Stimulated activated CD4-positive, alpha-beta T cell treated with anti-CD3 and anti-CD28 coated beads, Interleukin-4, amount 100 ng/mL, for 1 hour (primary cell): ENCODE results near the gene PAK4.
"Not testable (repeated sequence)": the region's sequence is repeated elsewhere in the genome, so short reads cannot be mapped to it uniquely, and the experiment has no call there.

Experiments used
- DNase-seq: peaks from one replicate; pipeline ENCODE4 v3.0.0-alpha.2; 2020

The PAK4 gene

DNA sequence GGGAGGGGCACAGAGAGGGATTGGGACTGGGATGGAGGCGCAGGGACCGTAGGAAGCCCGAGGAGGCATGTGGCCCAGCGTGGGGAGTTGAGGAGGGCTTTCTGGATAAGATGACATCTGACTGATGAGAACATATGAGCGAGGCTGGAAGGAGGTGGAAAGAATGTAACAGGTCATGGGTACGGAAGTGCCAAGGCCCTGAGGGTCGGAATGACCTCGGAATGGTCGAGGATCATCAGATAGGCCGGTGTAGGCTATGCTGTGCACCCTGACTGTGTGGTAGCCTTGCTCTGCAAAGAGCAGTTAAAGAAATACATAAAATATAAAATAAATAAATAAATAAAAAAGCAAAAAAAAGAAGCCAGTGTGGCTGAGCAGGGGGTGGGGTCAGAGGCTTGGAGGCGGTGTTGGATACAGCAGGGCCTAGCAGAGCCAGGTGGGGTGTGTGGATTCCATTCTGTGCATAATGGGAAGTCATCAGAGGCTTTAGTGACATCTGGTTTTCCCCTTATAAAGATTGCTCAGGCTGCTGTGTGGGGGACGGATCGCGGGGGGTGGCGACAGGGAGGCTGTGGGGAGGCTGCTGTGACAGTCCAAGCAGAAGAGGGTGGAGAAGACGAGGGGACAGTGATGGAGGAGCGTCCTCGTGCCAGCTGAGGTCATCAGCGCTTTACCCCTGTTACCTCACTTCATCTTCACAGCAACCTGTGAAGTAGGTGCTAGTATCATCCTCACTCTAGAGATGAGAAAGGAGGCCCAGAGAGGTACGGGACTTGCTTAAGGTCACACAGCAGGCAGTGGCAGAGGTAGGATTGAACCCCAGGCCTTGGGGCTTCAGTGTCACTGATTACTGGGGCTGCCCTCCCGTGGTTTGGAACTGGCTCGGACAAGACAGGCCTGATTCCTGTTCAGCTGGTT, 5.0 kb downstream of the PAK4 start:
- DNase-seq, result no peak

DNA sequence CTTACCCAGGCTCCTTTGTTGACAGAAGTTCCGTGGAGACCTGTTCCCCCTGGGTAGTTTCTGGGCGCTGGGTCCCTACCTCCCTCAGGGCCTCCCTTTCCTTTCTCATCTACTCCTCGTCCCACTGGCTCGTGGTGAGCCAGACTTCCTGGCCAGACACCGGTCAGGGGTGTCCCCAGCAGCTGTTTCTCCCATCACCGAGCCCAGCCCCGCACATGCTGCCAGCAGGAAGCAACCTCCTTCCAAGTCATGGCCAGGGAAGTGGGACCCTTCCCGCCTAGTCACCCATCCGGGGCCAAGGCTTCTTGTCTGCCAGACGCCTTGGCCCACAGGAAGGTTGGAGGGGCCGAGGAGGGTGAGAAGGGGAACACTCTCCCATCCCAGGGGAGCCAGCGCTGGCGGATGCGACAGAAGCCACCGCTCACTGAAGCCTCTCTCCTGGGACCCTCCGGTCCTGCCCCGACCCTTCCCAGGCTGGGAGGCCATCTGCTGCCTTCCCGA, 5.7 kb downstream of the PAK4 start:
- no peak for DNase-seq

DNA sequence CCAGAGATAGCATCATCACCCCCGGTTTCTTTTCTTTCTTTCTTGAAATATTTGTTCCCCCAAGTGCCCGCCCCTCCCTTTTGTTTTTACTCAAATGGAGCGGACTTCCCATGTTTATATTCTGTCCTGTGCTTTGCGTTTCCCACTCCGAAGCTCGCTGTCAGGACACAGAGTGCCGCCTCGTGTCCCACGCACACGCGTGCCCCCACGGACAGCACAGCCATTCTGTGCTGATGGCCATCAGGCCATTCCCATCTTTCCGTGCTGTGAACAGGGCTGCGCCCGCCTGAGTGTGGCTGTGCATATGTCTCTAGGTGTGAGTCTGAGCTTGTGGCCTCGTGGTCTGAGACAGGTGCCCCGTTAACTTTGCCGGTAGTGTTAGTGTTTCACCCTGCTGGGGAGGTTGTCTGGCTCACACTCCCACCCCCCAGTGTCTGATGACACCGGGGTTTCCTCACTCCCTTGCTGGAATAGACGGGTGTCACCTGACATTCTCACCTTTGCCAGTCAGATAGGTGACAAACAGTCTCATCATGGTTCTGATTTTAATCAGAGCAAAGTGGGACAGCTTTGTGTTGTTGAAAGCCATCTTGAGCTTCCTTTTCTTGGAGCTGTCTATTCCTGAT, 6.9 kb downstream of the PAK4 start:
- DNase-seq, result no peak

DNA sequence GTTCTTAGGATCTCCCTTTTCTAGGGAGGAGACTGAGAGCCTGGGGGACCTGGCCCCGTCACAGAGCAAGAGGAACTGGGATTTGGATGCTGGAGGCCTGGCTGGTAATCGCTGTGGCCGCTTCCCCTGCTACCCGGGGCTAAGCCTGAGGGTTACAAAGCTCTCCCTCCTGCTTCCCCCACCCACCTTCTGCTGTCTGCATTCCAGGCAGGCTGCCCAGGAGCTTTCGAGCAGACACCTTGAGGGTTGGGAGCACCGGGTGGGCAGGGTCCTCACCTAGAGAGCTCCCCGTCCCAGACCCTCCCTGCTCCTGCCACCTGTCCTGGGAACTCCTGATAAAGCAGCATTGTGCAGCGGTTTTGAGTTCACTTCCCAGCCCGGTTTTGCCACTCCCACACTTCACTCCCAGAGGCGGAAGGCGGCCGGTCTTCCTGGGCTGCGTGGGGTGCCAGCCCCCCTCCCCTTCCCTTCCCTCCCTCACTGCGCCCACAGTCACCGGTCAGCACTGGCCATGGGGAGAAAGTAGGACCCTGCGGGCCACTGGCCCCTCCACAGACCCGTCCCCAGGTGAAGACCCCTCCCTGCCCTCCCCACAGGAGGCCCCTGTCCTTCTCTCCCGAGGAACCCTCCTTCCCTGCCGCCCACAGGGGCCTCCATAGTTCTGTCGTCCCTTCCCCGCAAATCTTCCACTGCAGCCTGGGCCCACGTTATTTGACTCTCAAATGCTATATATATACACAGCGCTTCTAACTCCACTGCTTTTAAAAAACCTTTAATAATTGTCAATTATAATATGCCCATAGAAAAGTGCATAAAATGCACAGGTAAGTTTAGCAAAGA, 8.1 kb downstream of the PAK4 start:
- no peak for DNase-seq

DNA sequence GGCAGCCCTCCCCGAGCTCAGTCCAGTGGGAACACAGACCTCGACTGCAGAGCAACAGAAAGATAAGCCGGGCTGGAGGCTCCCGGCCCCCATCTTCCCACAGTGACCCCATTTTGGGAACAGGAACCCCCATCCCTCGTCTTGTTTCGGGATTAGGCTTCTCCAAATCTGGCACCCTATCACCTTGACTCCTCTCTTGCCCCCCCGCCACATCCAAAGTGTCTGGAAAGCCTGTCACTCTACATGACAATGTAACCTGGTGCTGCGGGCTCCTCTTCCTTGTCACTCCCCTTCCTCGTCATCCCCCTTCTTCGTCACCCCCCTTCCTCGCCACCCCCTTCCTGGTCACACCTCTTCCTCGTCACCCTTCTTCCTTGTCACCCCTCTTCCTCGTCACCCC, 10.1 kb downstream of the PAK4 start:
- no peak for DNase-seq

DNA sequence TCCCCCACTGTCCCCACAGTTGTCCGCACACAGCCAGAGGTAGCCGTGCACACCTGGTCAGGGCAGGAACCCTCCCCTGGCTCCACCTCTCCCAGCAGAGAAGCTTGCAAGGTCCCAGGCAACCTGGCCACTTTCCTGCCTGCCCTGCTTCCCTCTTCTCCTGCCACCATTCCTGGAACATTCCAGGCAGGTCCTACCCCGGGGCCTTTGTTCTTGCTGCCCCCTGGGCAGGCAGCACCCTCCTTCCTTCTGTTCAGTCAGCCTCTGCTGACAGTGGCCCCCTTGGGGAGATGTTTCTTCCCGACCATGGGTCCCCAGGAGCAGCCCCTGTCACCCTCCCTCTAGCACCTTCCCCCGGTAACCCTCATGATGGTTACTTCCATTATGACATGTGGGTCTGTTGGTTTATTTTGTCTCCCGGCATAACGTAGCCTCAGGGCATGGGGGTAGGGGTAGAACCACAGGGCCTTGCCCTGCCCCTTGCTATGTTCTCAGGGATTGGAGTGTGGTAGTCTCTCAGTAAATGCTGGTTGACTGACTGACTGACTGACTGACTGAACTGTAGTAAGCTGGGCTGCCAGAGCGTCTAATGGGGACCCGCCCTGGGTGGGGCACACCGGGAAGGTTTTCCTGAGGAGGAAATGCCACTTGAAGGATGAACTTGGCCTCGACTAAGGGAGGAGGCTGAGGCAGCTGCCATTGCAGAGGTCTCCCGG, 10.8 kb downstream of the PAK4 start:
- no peak for DNase-seq

DNA sequence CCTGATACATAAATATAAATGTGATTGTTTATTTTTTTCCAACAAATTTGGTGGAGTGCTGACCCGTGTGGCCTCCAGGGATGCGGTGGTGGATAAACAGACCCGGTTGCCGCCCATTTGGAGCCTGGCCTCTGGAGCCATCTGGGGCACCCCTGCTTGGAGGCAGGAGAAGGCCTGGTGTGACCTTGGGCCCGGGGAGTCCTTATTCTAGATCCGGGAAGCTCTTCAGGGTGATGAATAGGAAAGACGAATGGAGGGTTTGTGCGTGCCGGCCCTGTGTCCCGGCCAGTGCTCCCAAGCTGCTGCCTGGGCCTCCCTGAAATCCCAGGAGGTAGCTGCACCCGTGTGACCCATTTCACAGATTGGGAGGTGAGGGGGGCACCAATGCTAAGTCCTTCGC, 11.5 kb downstream of the PAK4 start:
- no peak for DNase-seq

DNA sequence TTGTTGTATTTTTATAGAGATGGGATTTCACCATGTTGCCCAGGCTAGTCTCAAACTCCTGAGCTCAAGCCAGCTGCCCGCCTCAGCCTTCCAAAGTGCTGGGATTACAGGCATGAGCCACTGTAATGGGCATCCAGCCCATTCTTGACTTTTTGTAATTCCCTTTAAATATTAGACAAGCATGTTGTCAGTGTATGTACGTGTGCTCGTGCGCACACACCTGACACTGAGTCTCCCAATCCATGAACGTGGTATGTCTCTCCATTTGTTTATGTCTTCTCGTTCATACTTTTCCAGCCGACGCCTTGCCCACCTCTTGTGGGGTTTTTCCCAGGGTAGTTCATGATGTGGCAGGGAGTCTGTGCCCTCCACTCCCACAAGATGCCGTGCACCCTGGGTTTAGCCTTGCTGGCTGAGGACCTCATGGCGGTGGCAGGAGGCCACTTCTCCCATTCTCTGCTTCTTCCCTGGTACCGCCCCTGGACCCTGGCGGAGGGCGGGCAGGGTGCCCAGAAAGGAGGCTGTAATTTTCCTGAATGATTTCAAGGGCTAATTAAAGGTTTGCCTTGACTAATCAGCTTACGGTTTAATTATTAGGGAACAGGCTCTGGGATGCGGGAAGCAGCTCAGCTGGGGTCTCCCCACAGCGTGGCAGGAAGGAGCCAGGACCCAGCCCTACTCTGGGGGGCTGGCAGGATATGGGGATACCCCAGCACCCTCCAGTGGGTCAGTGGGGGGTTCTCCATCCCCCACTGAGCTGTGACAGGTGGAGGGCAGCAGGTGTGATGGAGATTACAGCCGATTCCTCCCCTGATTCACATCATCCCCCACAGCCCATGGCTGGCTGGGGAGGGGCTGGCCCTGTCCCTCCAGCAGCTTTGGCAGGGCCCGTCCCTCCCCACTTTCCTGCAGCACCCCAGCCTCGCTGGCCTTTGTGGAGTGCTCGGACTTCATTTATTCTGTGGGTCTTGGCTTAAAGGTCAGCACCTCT, 12.9 kb downstream of the PAK4 start:
- DNase-seq, result no peak

DNA sequence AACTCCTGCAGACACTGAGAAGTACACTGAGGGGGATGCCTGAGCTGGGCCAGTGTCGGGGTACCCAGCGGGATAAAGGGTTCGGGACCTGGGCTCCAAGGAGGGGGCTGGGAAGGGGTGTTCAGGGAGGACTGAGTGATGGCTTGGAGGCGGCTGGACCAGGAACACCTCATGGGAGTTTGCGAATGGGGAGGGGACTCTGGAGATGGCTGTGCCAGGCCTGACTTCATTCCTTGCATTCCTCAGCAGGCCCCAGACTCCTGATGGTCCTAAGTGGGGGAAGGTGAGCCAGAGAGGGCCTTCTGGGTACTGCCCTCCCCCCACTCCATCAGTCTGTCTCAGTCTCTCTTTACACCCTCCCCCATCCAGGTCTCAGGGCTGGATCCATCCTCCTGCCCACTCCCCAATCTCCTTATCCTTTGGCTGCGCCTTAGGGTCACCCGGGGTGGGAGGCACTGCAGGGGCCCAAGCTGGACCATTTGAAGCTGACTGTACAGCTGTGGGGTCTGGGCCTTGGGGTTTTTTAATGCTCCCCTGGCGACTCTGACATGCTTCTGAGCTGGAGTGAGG, 13.8 kb downstream of the PAK4 start:
- no peak for DNase-seq

DNA sequence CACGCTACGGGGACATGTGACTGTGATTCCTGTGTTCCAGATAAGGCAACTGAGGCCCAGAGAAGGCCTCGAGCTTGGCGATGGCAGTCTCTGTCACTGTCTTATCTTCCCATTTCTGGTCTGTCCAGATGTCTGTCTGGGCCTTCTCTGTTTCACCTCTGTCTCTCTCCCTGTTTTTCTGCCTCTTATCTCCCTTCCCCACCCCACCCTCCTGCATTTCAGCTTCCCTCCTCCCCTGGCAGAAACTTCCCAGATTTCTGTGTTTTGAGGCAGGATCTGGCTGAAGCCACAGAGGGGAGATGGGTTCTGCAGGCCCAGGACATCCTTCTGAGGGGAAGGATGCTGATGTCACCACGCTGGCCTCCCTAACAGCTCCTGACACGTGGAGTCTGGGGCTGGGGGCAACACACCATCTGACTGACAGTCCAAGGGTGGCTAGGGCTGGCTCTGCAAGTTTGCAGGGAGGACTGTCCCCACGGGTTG, 14.4 kb downstream of the PAK4 start:
- DNase-seq, result no peak

DNA sequence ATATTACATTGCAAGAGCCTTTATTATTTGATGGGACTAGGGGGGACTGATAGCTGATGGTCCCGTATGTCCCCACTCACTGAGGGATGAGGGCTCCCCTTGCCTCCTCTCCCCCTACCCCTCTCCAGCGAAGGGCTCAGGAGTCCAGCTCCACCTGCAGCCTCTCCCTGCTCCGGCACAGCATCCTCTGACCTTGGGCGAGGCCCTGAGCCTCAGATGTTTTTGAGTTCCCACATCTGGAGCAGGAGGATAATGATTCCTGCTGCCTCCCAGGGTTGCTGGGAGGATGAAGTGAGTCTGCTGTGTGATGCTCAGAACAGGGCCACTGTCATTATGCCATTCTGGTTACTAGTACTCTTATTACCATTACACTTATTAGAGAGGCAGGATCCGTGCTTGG, 15.0 kb downstream of the PAK4 start:
- DNase-seq, result no peak

DNA sequence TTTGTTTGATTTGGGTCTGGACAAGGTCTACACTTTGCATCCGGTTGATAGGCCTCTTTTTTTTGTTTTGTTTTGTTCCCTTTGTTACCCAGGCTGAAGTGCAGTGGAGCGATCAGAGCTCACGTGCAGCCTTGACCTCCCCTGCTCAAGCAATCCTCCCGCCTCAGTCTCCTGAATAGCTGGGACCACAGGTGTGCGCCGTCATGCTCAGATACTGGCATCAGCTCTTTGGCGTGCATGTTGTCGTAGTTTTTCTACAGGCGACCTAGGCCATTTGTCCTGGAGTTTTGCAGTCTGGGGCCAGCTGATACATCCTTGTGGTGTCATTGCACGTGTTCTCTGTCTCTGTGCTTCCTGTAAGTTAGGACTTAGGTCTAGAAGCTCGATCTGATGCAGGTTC, 16.3 kb downstream of the PAK4 start:
- no peak for DNase-seq

DNA sequence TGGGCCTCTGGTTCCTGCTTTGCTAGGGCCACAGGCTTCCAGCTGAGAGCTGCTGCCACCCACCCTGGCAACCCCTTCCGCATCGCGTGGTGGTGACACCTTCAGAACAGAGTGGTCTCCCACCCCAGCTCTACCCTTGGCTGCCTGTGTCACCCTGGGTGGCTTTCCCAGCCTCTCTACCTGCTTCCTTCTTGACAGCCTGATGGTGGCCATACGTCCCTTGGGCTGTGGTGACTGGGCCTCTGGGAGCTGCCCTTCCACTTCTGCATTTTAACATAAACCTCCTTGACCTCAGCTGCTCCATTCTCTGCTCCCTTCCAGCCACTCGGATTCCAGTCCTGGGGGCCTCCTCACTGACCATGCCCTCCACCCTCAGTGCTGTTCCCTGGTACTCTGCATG, 17.0 kb downstream of the PAK4 start:
- DNase-seq, result no peak

DNA sequence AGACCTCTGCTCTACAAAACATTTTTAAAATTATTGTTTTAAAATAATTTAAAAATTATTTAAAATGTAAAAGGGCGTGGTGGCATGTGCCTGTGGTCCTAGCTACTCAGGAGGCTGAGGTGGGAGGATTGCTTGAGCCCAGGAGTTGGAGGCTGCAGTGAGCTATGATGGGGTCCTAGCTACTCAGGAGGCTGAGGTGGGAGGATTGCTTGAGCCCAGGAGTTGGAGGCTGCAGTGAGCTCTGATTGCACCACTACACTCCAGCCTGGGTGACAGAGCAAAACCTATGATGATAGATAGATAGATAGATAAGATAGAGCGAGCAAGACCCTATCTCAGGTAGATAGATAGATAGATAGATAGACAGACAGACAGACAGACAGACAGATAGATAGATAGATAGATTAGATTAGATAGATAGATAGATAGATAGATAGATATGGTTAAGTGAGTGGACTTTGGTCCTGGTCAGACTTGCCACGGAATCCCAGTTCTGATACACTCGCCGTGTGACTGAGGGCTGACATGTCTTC, 18.2 kb downstream of the PAK4 start:
- DNase-seq, result not testable (repeated sequence)

DNA sequence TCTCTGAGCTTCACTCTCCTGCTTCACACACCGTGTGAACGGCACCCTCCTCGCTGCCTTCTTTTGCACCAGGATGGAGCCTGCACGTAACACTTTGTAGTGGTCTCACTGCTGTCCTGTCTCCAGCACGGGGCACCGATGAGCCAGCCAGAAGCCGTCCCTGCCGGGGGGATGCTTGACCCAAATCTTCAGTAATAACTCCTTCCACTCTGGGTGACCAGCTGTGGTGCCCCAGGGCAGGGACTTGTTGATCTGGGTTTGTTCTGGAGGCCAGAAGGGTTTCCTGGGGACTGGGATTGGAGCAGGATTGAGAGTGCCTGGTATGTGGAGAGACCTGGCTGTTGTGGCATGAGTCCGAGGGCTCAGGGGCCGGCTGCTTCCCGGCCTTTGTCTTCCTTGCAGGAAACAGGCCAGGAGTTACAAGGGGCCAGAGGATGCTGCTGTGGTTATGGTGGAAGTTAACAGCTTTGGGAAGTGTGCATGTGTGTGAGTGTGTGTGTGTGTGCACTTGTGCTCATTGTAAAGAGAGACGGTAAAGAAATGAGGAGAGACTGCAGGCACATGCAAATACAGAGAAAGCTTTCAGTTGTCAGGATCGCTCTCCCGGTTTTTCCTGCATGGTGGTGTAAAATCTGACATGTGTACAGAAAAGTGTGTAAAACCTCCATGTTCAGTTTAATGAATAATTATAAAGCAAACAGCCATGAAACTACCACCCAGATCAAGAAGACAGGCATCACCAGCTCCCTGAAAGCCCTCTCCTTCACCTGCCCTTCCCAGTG, 18.9 kb downstream of the PAK4 start:
- no peak for DNase-seq

DNA sequence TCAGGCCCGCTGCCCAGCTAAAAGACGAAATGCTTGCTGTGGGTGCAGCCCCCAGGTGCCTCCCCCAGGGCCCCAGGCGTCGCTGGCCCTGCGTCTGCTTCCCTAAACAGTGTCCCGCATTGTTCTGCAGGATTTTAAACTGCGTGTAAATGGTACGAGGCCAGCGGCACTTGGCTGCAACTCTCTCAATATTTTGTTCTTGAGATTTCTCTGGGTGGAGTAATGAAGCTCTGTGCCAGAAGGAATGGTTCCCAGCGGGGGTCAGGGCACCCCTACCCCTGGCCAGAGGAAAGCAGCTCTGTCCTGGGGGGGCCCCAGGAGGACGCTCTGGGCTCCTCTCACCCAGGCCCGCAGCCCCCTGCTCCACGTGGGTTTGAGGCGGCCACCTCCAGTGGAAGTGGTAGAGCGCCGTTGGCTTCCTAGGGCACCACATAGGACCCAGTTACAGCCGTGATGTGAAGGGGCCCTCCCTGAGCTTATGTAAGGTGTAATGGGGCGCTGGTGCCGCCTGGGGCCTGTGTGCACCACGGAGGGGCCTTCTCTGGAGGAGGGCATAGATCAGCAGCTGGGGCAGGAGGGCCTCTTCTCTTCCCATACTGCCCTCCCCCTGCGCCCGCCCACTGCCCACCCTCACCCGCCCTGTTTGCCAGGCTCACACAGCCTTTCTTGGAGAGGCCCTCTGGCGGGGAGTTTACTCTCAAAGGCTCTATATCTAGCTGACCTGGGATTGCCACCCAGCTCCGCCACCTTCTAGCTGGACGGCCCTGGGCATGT, 19.8 kb downstream of the PAK4 start:
- DNase-seq, result no peak

DNA sequence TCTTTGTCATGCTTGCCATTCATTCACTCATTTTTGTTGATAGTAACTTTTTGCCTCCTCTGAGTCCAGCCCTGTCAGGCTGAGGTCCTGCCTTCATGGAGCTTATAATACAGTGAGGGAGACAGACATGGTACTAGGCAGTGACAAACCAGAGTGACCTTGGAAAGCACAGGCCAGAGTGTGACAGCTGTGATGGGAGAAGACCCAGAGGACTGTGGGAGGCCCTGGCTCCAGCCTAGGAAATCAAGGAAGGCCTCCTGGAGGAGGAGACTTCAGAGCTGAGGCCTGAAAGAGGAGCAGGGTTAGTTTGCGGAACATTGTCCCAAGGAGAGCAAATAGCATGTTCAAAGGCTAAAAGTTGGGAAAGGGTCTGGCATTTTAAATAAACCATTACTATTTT, 20.5 kb downstream of the PAK4 start:
- DNase-seq, result no peak

DNA sequence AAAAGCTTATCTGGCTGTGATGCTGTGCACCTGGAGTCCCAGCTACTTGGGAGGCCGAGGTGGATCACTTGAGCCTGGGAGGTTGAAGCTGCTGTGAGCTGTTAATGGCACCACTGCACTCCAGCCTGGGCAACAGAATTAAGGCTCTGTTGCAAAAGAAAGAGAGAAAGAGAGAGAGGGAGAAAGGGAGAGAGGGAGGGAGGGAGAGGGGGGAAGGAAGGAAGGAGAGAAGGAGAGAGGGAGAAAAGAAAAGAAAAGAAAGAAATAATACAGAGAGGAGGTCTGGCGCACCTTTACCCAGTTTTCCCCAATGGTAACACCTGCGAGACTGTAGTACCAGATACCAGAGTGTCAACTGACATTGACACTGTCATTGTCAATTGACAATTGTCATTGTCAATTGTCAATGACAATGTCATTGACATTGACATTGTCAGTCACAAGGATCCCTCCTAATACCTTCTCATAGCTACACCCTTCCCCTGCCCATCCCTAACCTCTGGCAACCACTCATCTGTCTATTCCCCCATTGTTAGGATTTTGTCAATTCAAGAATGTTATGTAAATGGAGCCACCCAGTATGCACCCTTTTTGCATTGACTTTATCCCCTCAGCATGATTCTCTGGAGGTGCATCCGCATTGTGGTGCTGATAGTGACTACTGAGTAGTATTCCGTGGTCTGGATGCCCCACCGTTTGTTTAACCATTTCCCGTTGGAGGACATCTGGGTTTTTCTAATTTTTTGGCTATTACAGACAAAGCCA, 21.3 kb downstream of the PAK4 start:
- no peak for DNase-seq
